ENCODE data around the gene ZNF121.

- TF ChIP-seq EZH2 (IDR thresholded peaks at IDR 0.05; ENCODE audit: borderline replicate concordance, low read length) (no peak), CTCF (IDR thresholded peaks at IDR 0.05; ENCODE audit: low read length) (no peak)
Measured at GRCh38 chr19:9610484-9611113, 26.3 kb upstream of the ZNF121 start.
